GM21367 (cell line): ENCODE measurements around the gene RASAL1.

Experiments used
- ATAC-seq: cut with Tn5 transposase; IDR thresholded peaks from one replicate; pipeline ENCODE4 v1.9.1; 2021; ENCODE audit not compliant: unreplicated experiment

The RASAL1 gene

GRCh38 chr12:113061061-113061694 lies 74.4 kb downstream of the RASAL1 start:
- no peak for ATAC-seq

GRCh38 chr12:113060336-113060960 lies 75.1 kb downstream of the RASAL1 start:
- no peak for ATAC-seq

- ATAC-seq = no peak
Observed at GRCh38 chr12:113059071-113059595, 76.4 kb downstream of the RASAL1 start.

DNA sequence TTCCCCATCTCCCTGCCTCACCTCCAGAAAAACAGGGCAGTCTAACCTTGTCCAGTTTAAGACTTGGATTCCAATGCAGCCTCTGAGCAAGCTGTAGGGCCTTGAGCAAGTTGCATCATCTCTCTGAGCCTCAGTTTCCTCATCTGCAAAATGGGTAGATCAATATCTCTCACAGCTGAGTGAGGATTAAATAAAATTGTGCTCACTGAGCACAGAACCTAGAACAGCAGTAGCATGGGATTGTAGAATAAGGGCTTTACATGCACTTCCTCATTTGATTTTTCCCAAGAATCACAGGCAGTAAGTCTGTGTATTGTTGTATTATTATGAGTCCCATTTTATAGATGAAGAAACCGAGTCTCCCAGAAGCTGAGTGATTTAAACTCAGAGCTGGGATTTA lies 77.0 kb downstream of the RASAL1 start:
- no peak for ATAC-seq

- ATAC-seq = no peak
Observed at GRCh38 chr12:113057565-113058485, 77.7 kb downstream of the RASAL1 start.

DNA sequence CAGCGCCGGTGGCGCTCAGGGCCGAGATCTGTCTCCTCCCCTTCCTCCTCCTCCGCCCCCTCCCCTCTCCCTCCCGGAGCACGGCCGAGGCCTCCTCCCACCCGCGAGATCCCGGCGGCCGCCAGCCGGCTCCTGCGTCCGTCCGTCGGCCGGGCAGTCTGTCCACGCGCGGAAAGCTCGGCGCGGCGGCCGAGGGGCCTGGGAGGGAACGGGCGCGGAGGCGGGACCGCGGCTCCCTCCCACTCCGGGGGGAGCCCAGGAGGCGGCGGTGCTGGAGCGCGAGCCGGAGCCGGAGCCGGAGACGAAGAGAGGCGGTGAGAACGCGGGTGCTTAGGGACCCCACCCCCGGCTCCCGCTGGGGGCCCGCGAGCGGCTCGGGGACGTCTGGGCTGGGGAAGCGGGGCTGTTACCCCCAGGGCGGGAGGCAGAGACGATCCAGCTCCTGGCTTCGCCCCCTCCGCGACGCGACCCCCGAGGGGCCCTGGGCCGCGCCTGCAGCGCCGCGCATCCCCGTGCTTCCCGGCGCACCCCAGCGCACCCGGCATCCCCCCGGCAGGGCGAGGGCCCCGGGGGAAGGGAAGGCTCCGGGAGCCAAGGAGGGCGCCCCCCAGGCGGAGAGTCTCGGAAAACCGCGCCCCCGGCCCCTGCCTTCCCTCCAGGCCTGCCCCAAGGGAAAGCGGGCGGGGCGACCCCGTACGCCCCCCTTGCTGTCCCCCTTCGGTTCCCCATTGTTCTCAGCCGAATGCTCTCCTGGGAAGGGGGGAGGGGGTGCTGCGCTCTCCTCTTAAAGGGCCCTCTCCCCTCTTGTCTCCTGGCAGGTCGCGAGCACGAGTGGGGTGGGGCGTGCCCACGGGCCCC lies 78.7 kb downstream of the RASAL1 start, which contains the start of gene DTX1:
Gene DTX1, plus strand, starts transcription at position 100 of the 858 bp plus-strand sequence. CDS start 1,463 bp downstream, outside the sequence.
- ATAC-seq = no peak

GRCh38 chr12:113056381-113056630 lies 79.3 kb downstream of the RASAL1 start:
- no peak for ATAC-seq

DNA sequence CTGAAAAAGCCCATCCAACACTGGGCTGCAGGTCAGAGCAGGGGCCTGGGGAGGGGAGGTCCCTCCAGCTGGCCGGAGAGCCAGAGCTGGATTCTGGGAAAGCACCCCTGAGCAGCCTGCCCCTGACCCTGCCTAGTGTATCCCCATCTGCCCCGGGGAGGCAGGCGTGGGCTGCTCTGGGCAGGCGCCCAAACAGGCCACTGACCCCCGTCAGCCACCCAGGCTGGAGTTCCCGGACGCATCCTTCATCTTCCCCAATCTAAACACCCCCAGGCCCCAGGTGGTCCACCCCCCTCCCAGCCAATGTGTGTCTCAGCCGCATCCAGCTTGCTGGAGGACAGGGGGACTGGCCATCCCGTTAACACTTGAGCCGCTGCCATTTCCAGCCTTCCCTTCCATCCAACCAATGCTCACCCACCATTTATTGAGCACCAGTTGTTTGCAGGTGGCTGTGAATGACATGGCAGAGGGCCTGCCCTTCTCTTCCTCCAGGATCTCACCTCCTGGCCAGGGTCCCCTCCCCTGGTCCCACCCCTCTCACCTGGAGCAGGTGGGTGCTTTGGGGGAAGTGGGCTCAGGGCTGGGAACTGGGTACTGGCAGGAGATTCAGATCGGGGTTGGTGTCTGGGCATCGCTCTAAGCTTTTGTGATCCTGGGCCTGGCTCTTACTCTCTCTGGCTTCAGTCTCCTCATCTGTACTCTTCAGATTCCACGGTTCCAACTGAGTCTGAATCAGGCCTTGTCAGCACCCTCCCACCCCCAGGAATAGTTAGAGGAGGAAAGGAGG lies 79.8 kb downstream of the RASAL1 start:
- ATAC-seq = no peak

- ATAC-seq = no peak
Observed at GRCh38 chr12:113054948-113055486, 80.5 kb downstream of the RASAL1 start.

GRCh38 chr12:113052326-113052725 lies 83.2 kb downstream of the RASAL1 start:
- no peak for ATAC-seq

DNA sequence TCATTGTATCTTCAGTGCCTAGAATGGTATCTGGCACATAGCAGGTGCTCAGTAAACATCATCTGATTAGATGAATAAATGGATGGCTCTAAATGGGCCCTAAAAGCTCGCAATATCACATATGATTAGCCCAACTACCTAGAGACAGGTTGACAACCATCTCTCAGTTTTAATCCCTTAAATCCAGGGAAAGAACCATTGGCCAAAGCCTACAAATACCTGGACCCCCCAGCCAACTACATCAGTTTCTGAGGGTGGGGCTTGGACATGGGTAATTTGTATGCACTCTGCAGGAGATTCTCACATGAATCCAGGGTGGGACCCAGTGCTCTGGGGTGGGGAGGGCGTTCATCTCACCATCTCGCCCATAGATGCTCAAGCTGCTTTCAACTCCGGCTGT lies 83.8 kb downstream of the RASAL1 start:
- no peak for ATAC-seq

DNA sequence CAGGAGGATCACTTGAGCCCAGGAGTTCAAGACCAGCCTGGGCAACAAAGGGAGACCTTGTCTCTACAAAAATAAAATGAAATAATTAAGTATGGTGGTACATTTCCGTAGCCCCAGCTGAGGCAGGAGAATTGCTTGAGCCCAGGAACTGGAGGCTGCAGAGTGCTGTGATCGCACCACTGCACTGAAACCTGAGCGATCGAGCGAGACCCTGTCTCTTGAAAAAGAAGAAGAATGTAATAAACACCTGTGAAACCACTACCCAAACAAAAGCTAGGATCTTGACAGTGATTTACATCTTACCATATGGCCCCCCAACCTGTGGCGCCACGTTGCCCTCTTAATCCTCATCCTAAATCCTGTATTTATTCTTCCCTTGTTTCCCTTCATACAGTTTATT lies 84.8 kb downstream of the RASAL1 start:
- ATAC-seq = no peak

- no peak for ATAC-seq
Observed at GRCh38 chr12:113049976-113050742, 85.4 kb downstream of the RASAL1 start.
